Stimulated activated CD4-positive, alpha-beta T cell treated with anti-CD3 and anti-CD28 coated beads, TNF-alpha, amount 100 ng/mL, for 4 hours (primary cell): ENCODE measurements around the gene ZNF217.
"Not testable (repeated sequence)": the region's sequence is repeated elsewhere in the genome, so short reads cannot be mapped to it uniquely, and the experiment has no call there.

Experiments
- DNase-seq, 3 experiments: peaks; one replicate each; pipeline ENCODE4 v3.0.0-alpha.2; 2020; ENCODE audit warnings: low read depth in 3 of 3

Gene ZNF217

GRCh38 chr20:53530440-53530839 lies 63.2 kb downstream of the ZNF217 start:
- DNase-seq, result no peak

DNA sequence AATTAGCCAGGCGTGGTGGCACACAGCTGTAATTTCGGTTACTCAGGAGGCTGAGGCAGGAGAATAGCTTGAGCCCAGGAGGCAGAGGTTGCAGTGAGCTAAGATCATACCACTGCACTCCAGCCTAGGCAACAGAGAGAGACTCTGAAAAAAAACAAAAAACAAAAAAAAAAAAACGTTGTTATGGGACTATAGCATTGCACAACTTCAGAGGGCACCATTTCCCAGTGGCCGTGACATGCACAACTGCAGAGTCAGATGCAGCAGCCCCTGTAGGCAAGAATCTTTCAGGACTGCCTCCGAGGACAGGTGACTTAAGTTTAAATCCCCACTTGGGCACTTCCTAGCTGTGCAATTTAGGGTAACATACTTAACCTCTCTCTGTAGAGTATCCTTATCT lies 64.0 kb downstream of the ZNF217 start:
- no peak for DNase-seq

DNA sequence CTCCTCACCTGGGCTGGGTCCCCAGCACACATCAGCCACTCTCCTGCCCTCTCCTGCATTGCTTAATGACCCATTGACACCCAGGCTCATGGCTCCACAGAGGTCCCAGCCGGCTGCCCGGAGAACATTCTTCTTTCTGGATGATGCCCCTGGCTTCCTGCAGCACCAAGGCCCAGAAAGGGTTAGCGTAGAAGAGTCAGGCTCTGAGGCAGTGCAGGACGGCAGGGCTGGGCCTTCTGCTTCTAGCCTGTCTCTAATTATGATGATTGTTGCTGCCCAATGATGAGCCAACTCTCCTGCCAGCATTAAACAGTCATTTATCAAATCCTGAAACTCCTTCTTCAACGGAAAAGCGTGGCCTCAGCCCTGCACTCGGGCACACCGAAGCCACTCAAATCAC lies 66.4 kb downstream of the ZNF217 start:
- DNase-seq, result no peak

DNA sequence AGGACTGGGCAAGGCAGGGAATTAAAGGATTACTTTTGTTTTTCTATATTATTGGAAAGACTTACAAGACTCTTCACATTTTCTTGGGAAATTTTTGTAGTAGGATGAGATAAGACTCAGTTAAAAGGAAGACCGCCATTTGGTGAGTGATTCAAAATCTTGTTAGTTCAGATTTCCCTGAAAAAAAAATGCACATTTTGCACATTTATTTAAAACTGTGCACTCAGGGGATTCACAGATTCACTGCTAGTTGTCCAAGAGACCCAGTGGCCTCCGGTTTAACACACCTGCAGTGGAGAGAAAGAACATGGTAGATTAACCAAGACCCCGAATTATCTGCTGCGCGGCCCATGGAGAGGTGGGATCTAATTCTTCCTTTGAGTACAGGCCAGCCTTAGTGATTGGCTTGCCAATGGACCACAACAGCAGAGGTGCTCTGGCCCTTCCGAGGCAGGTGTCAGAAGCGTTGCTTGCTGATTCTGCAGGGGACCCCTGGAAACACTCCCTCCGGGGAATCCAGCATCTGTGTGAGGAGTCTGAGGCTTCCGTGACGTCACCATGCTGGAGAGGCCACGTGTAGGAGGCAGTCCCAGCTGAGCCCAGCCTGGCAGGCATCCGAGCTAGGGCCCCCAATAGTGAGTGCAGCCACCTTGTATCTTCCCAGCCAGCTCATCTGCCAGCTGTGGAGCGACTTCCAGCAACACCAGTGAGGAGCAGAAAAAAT lies 68.9 kb downstream of the ZNF217 start:
- DNase-seq, result no peak

GRCh38 chr20:53523615-53524014 lies 70.0 kb downstream of the ZNF217 start:
- not testable (repeated sequence) for DNase-seq

- DNase-seq, result no peak
These were observed 70.9 kb downstream of the ZNF217 start for GRCh38 chr20:53522696-53523095.

- no peak for DNase-seq
These were observed 71.6 kb downstream of the ZNF217 start for GRCh38 chr20:53522026-53522425.

DNA sequence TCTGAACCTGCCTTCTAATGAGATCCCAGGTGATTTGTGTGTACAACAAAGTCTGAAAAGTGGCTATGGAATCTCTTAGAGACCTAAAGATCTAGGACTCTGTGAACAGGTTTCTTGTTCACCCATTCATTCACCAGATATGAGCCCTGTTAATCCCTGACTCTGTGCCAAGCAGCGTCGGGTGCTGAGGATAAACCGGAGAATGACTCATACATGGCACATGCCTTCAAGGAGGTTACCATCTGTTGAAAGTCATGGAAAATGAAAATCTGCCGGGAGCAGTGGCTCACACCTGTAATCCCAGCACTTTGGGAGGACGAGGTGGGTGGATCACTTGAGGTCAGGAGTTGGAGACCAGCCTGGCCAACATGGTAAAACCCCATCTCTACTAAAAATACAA lies 72.2 kb downstream of the ZNF217 start:
- not testable (repeated sequence) for DNase-seq

- DNase-seq, result no peak
These were observed 76.5 kb downstream of the ZNF217 start for GRCh38 chr20:53517146-53517545.
